NCI-H82 (cell line): ENCODE data around the gene OXGR1.

Source experiments
- DNase-seq: peaks from one replicate; lab custom pipeline; 2025; lab: John Stamatoyannopoulos, UW

The OXGR1 gene

DNA sequence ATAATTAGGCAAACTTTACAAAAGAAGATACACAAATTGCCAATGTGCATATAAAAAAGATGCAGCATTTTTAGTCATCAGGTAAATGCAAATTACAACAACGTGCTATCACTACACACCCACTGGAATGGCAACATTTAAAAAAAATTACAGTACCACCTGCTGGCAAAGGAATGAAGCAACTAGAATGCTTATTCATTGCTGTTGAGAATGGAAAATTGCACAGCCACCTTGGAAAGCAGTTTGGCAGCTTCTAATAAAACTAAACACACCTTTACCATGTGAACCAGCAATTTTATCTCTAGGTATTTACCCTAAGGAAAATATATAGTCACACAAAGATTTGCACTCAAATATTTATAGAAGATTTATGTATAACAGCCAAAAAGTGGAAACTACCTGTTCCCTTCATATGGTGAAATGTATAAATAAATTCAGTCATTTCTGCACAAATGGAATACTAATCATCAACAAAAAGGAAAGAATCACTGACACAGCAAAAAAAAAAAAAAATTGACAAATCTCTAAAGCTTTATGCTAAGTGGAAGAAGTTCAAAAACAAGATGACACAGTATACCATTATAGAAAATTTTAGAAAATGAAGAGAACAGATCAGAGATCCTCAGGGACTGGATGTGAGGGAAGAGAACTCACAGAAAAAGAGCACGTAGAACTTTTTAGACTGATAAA is 30.3 kb downstream of the OXGR1 start:
- DNase-seq = peak; percentile 56

DNA sequence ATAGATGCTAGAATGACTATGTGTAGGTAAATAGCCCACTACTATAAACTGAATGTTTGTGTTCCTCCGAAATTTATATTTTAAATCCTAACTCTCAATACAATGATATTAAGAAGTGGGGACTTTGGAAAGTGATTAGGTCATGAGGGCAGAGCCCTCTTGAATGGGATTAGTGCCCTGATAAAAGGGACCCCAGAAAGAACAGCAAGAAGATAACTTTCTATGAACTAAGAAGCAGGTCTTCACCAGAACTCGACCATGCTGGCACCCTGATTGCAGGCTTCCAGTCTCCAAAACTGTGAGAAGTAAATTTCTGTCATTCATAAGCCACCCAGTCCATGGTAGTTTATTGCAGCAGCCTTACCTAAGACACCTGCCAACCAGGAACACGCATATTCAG is 33.9 kb downstream of the OXGR1 start:
- no peak for DNase-seq

DNA sequence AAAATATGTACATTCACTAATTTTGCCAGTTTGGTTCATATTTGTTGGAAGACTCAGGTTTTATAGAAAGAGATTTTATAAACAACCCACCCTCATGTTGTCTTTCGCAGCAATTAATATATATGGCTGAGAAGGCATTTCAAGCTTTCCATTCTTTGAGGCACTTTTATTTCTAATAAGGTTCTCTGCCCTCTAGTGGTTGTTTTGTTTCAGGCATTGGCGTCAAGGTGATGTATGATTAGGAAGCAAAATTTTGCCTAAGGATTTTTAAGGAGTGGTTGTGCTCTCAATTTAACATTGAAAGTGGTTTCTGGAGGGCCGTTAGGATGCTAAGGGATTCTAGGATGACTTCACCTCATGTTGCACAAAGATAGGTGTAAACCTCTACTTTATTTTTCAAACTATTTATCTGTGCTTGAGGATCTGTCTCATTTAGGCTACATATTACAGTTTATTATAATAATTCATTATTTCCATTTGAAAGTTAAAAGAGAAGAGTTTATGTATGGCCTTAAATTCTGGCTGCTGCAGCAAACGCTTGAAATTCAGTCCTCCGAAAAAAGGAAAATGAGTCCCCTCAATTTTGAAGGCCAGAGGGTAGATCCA is 35.9 kb downstream of the OXGR1 start:
- DNase-seq = peak; percentile 91

DNA sequence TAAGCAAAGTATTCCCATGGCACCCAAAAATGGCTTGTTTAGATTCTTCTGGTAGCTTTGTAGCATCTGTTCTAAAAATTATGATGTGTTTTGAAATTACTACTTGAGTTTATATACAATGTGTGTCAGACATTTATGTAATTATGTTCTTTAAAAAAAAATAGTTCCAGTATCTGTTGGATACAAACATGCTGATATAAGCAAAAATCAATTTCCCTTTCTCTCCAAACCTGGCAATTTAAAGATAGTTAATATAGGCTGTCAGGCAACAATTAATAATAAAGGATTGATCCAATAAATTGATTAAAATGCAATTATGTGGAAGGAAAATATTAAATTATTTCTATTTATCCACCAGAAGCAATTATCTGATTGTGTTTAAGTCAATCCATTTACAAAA is 41.7 kb downstream of the OXGR1 start:
- no peak for DNase-seq

DNA sequence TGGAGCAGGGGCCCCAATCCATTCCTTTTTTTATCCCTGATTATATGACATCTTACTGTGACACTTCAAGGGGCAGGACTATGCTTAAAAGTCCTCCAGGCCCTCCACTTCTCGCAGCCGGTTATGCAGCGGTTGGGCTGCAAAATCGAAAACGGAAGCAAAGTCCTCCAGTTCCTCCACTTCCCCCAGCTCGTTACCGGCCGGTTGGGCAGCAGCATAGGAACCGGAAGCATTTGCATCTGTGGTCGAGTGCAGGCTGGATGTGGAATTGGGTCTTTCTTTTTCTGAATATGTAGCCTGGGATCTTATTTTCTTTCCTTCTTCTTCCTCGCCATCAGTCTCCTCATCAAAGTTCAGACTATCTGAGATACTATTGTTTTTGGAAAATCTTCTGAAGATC is 46.1 kb downstream of the OXGR1 start:
- DNase-seq = no peak

DNA sequence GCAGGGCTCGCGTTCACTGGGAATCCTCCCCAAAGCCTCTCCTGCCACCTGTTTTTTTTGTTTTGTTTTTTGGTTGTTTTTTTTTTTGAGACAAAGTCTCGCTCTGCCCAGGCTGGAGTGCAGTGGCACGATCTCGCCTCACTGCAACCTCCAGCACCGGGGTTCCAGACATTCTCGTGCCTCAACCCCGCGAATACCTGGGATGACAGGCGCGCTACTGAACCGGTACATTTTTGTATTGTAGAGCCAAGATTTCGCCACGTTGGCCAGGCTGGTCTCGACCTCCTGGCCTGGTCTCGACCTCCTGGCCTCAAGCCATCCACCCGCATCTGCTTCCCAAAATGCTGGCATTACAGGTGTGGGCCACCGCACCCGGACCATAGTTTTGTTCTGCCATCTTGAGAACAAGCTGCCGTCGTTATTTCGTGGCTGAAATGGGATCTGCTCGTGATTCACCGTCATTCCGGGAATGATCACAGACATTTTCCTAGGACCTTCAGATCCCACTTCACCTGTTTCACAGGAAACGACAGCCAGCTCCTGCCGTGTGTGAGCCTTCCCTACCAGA is 46.8 kb downstream of the OXGR1 start:
- no peak for DNase-seq

DNA sequence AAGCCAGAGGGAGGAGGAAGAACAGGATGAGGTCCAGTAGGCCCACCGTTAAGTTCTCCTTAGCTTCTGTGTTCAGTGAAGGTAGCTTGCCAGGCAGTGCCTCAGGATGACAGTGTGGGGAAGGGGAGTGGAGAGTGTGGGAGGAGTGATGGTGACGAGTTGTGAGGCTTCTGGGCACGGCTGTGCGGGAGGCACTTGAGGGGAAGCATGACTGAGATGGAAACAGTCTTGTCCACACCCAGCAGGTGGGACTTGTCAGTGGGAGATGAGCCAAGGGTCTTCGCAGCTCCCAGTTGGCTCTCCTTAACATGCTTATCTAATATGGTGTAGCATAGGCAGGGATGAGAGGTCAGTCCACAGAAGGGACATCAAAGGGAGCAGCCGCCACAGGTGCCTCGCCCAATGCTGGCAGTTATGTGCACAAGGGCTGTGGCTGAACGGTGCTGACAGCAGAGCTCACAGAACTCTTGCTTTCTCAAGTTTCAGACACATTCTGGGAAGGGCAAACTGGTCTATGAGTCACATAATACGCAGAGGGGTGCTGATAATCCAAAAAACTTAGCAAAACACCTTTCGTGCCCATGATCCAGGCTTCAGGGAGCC is 47.5 kb downstream of the OXGR1 start:
- no peak for DNase-seq

DNA sequence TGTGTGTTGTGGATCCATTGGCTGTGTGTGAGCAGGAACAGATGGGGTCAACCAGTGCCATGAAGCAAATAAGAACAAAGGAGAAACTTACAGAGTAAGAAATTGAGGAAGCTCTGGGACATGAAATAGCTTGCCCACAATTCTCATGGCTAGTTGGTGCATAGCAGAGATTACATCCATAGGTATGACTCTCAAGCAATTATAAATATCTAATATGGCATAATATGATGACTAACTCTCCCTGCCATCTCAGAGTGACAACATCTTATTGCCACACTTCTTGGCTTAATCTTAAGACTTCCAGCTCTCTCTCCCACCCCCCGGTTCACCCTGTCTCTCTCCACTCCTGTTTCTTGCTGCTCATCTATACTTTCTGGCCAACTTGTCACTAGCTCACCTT is 53.3 kb downstream of the OXGR1 start:
- no peak for DNase-seq

DNA sequence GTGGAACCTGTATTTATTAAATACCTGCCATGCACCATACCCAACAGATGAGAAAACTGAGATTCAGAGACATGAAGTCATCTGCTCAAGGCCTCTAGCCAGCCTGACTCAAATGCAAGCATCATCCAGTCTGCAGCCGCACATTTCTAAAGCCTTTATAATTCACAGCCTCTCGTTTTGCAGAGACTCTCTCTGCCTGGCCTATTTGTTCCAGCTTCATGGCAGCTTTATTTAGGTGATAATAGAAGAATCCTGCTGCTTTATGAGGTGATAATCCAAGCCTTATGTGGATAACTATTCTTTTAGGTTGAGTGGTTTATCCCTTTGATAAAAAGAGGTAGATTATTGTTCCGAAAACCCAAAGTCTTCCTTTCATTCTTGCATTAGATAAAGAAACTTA is 58.4 kb downstream of the OXGR1 start:
- no peak for DNase-seq
